GM12878 (cell line): ENCODE data around the gene CACNA1B. TPM values are rescaled to one million over a fixed set of nuclear protein-coding genes. Genes with fewer than 3 reads are reported as not detected.

Experiments used
- ATAC-seq: fragments of 200-7000 bp; cut with Tn5 transposase; 3 replicates; pipeline ENCODE4 v1.9.1; 2020; ENCODE audit warnings: mild to moderate bottlenecking, moderate library complexity
- BruUV-seq: library from RNA; stranded (reverse); fragments of 400-500 nt; replicated peaks from 2 replicates; lab custom pipeline; 2021; lab: Mats Ljungman, UMichigan
- CTCF ChIA-PET: fragments of 300-600 bp; sonication (Branson Sonifier 250); formaldehyde crosslinking; extraction: SDS; loops from one replicate; lab custom pipeline; 2021; ENCODE audit warnings: inconsistent platforms; lab: Yijun Ruan, JAX
- POLR2A ChIA-PET: fragments of 350-600 bp; formaldehyde crosslinking; extraction: SDS; loops from one replicate; lab custom pipeline; 2021; ENCODE audit warnings: inconsistent platforms; lab: Charles Lee
- RAD21 ChIA-PET: fragments of 300-600 bp; sonication (Branson Sonifier 250); formaldehyde crosslinking; loops from one replicate; lab custom pipeline; 2023; ENCODE audit warnings: antibody characterized with exemption; ENCODE audit not compliant: unreplicated experiment; lab: Charles Lee
- SMC1A ChIA-PET: fragments of 300-600 bp; sonication (Branson Sonifier 250); formaldehyde crosslinking; loops from one replicate; lab custom pipeline; 2023; ENCODE audit not compliant: unreplicated experiment, uncharacterized antibody; lab: Charles Lee
- DNase-seq: peaks from one replicate; pipeline ENCODE4 v3.0.0-alpha.2; 2011; ENCODE audit warnings: low read depth, low spot score
- FAIRE-seq: peaks from 3 replicates; lab custom pipeline; 2011; peaks lifted over from hg19 to GRCh38; lab: Jason Lieb, UNC
- H2AFZ ChIP-seq: 2 replicates; pipeline ENCODE4 v1.6.0; 2011; ENCODE audit warnings: low read depth, low read length, control low read depth; ENCODE audit not compliant: control insufficient read depth
- H3K27ac ChIP-seq: 2 replicates; pipeline ENCODE4 v1.5.1; 2011; ENCODE audit warnings: control low read depth; ENCODE audit not compliant: control insufficient read depth, insufficient read depth
- H3K27me3 ChIP-seq, 2 experiments: replicated peaks in 1 of 2; 2 replicates each; pipeline versions ENCODE4 v1.6.0 to v1.6.1; 2011; ENCODE audit warnings: low read length in 1 of 2; ENCODE audit not compliant: control insufficient read depth in 2 of 2, insufficient read depth in 2 of 2
- H3K36me3 ChIP-seq, 2 experiments: 2 replicates each; pipeline ENCODE4 v1.5.1; 2011; ENCODE audit warnings: low read length in 1 of 2; ENCODE audit not compliant: control insufficient read depth in 2 of 2, insufficient read depth in 2 of 2
- H3K4me1 ChIP-seq: 2 replicates; pipeline ENCODE4 v1.6.1; 2011; ENCODE audit warnings: mild to moderate bottlenecking, low read length, moderate library complexity, mixed read lengths; ENCODE audit not compliant: control insufficient read depth, insufficient read depth
- H3K4me2 ChIP-seq: 2 replicates; pipeline ENCODE4 v1.6.0; 2011; ENCODE audit warnings: control low read depth; ENCODE audit not compliant: control insufficient read depth, insufficient read depth
- H3K4me3 ChIP-seq: fragments of 200-600 bp; sonication (generic); 2 replicates; pipeline ENCODE4 v1.5.1; 2016
- H3K79me2 ChIP-seq: 2 replicates; pipeline ENCODE4 v1.6.0; 2011; ENCODE audit warnings: low read length; ENCODE audit not compliant: control insufficient read depth, insufficient read depth
- H3K9ac ChIP-seq: 2 replicates; pipeline ENCODE4 v1.8.0; 2011; ENCODE audit warnings: low read length, control low read depth, mixed read lengths; ENCODE audit not compliant: control insufficient read depth, insufficient read depth
- H3K9me3 ChIP-seq: replicated peaks from 3 replicates; pipeline ENCODE4 v1.5.1; 2011; ENCODE audit warnings: mild to moderate bottlenecking, low read length; ENCODE audit not compliant: control insufficient read depth, insufficient read depth
- H4K20me1 ChIP-seq: 2 replicates; pipeline ENCODE4 v1.6.0; 2011; ENCODE audit not compliant: control insufficient read depth, insufficient read depth
- BCL3 ChIP-seq: IDR thresholded peaks from 2 replicates; pipeline ENCODE4 v1.6.1; 2011; ENCODE audit warnings: borderline replicate concordance, low read depth, mild to moderate bottlenecking, moderate library complexity, low read length; ENCODE audit not compliant: insufficient read depth, poor library complexity, severe bottlenecking
- BRCA1 ChIP-seq: IDR thresholded peaks from 2 replicates; pipeline ENCODE4 v1.6.1; 2011; ENCODE audit warnings: low read depth, low read length, improper control_type of control experiment
- CBX5 ChIP-seq: sonication (generic); IDR thresholded peaks from 2 replicates; pipeline ENCODE4 v1.6.1; 2016; ENCODE audit warnings: low read depth, moderate library complexity, mild to moderate bottlenecking, inconsistent platforms
- ETV6 ChIP-seq, 2 experiments: fragments of 450-650 bp in 1 of 2; IDR thresholded peaks in 1 of 2; conservative IDR thresholded peaks in 1 of 2; 2 replicates each; pipeline ENCODE4 v1.6.1; 2014; ENCODE audit warnings: antibody characterized with exemption in 1 of 2, borderline replicate concordance in 1 of 2, low read depth in 1 of 2, mild to moderate bottlenecking in 1 of 2, moderate library complexity in 1 of 2
- FOXK2 ChIP-seq: fragments of 450-650 bp; IDR thresholded peaks from 2 replicates; pipeline ENCODE4 v1.6.1; 2017; ENCODE audit warnings: mild to moderate bottlenecking, moderate library complexity
- HDAC2 ChIP-seq: fragments of 200-600 bp; sonication (generic); IDR thresholded peaks from 2 replicates; pipeline ENCODE4 v1.6.1; 2017
- HDAC6 ChIP-seq: fragments of 200-600 bp; sonication (generic); IDR thresholded peaks from one replicate; pipeline ENCODE4 v1.8.0; 2017; ENCODE audit warnings: antibody characterized with exemption; ENCODE audit not compliant: unreplicated experiment
- MAX ChIP-seq: IDR thresholded peaks from 2 replicates; pipeline ENCODE4 v1.6.1; 2012; ENCODE audit warnings: low read depth, low read length, improper control_type of control experiment
- MEF2B ChIP-seq: fragments of 450-650 bp; IDR thresholded peaks from 2 replicates; pipeline ENCODE4 v1.6.1; 2018; ENCODE audit warnings: mild to moderate bottlenecking, moderate library complexity; ENCODE audit not compliant: partially characterized antibody, poor library complexity, severe bottlenecking
- NR2F1 ChIP-seq: fragments of 450-650 bp; conservative IDR thresholded peaks from 2 replicates; pipeline ENCODE4 v1.6.1; 2017; ENCODE audit warnings: mild to moderate bottlenecking
- SMAD1 ChIP-seq: fragments of 450-650 bp; IDR thresholded peaks from 2 replicates; pipeline ENCODE4 v1.6.1; 2018; ENCODE audit warnings: mild to moderate bottlenecking, low read depth; ENCODE audit not compliant: partially characterized antibody
- STAT3 ChIP-seq: IDR thresholded peaks from 2 replicates; pipeline ENCODE4 v1.6.1; 2011; ENCODE audit warnings: low read depth, low read length, improper control_type of control experiment
- ZNF207 ChIP-seq: fragments of 450-650 bp; IDR thresholded peaks from 2 replicates; pipeline ENCODE4 v1.6.1; 2014; ENCODE audit warnings: antibody characterized with exemption, mild to moderate bottlenecking, borderline replicate concordance
- ZNF622 ChIP-seq: fragments of 450-650 bp; IDR thresholded peaks from 2 replicates; pipeline ENCODE4 v1.6.1; 2017; ENCODE audit warnings: mild to moderate bottlenecking, inconsistent platforms
- WGBS: methylation state at CpG from one replicate; pipeline ENCODE4 v1.1.6; 2016; ENCODE audit warnings: low lambda C conversion rate; ENCODE audit not compliant: insufficient replicate concordance, insufficient coverage; ENCODE audit errors: missing lambda C conversion rate; 5-methylcytosine and 5-hydroxymethylcytosine counted together
- in situ Hi-C: fragments of 300-500 bp; cut with MboI; formaldehyde crosslinking; loops from 9 replicates; pipeline ENCODE4 v1.14.3; 2018; ENCODE audit warnings: mixed read lengths
- intact Hi-C: fragments of 100-400 bp; cut with micrococcal nuclease; formaldehyde crosslinking; loops from one replicate; pipeline ENCODE4 v1.14.2; 2022; ENCODE audit not compliant: unreplicated experiment
- polyA plus RNA-seq, 11 experiments: library from polyadenylated mRNA; depleted of rRNA in 4 of 11; unstranded in 6 of 11; stranded (reverse) in 5 of 11; fragments of >200 nt; fragmentation: Nextera tagmentation in 4 of 11; fragmentation: Illumina TruSeq in 1 of 11; extraction: Ambion mirVana in 4 of 11; extraction: Trizol in 1 of 11; gene quantifications; 1 replicate in 1 of 11; 2 replicates in 10 of 11; pipeline versions ENCODE4 v1.2.1 to v1.2.3, GENCODE V29; 2011 to 2016; ENCODE audit warnings: inconsistent platforms in 2 of 11, missing spikeins in 2 of 11, low read depth in 1 of 11
- total RNA-seq, 4 experiments: library from RNA; depleted of rRNA in 3 of 4; stranded (reverse); fragments of >200 nt in 3 of 4; fragmentation: Illumina TruSeq in 1 of 4; extraction: Trizol in 1 of 4; gene quantifications; 2 replicates each; pipeline versions ENCODE4 v1.2.1 to v1.2.3, GENCODE V29; 2013 to 2021
- TF ChIP-seq, protein P1 (sequence below): fragments of 450-650 bp; IDR thresholded peaks from 2 replicates; pipeline ENCODE4 v1.6.1; 2017; ENCODE audit warnings: mild to moderate bottlenecking
- TF ChIP-seq, protein P2 (sequence below): fragments of 450-650 bp; conservative IDR thresholded peaks from 2 replicates; pipeline ENCODE4 v1.6.1; 2017; ENCODE audit warnings: mild to moderate bottlenecking, moderate library complexity
- TF ChIP-seq, protein P3 (sequence below): IDR thresholded peaks from 2 replicates; pipeline ENCODE4 v1.6.1; 2011; ENCODE audit warnings: low read depth, low read length, improper control_type of control experiment, borderline replicate concordance

The CACNA1B gene
- total and polyA plus RNA-seq, 10 of the 15 experiments (the other 5 are each of a cell fraction or from before 2014, with no cell fraction given): 0.01 to 0.03 (median 0.01) TPM; not detected in 7

GRCh38 chr9:137951597-137952490, 74.3 kb downstream of the CACNA1B start:
- ChIA-PET POLR2A (no interaction called here), SMC1A (no interaction called here), CTCF (no interaction called here), RAD21 (no interaction called here)
- H3K4me2 ChIP-seq: no peak overlapping the region
- no peak overlapping the region for H2AFZ ChIP-seq
- H3K9ac ChIP-seq: no peak overlapping the region
- no peaks in the 10 kb centered on the region for H3K79me2 ChIP-seq
- H3K36me3 ChIP-seq: no peaks in the 10 kb centered on the region
- in situ Hi-C loops: no loop called here
- ATAC-seq (no peak), DNase-seq (no peak), FAIRE-seq (no peak)
- WGBS: 47% methylated on average over 11 of the region's 12 CpGs
- BruUV-seq: no TSS peak
- H3K27me3 ChIP-seq: no peaks in the 10 kb centered on the region; a peak in 2 of 4 replicates
- intact Hi-C loops: no loop called here
- H3K9me3 ChIP-seq: no peaks in the 10 kb centered on the region; the same call in 2 of the 3 replicates
- no peaks in the 10 kb centered on the region for H4K20me1 ChIP-seq
- no peak overlapping the region for H3K4me3 ChIP-seq
- H3K27ac ChIP-seq: no peak overlapping the region
- H3K4me1 ChIP-seq: no peaks in the 10 kb centered on the region
- no peak for TF ChIP-seq HDAC6
- TF ChIP-seq MEF2B: no peak
- TF ChIP-seq CBX5: no peak
- no peak for TF ChIP-seq NR2F1
- no peak for TF ChIP-seq ZNF622
- no peak for TF ChIP-seq STAT3
- TF ChIP-seq, protein P1, sequence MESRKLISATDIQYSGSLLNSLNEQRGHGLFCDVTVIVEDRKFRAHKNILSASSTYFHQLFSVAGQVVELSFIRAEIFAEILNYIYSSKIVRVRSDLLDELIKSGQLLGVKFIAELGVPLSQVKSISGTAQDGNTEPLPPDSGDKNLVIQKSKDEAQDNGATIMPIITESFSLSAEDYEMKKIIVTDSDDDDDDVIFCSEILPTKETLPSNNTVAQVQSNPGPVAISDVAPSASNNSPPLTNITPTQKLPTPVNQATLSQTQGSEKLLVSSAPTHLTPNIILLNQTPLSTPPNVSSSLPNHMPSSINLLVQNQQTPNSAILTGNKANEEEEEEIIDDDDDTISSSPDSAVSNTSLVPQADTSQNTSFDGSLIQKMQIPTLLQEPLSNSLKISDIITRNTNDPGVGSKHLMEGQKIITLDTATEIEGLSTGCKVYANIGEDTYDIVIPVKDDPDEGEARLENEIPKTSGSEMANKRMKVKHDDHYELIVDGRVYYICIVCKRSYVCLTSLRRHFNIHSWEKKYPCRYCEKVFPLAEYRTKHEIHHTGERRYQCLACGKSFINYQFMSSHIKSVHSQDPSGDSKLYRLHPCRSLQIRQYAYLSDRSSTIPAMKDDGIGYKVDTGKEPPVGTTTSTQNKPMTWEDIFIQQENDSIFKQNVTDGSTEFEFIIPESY: no peak
- TF ChIP-seq BCL3: no peak
- no peak for TF ChIP-seq MAX
- TF ChIP-seq BRCA1: no peak
- TF ChIP-seq, protein P2, sequence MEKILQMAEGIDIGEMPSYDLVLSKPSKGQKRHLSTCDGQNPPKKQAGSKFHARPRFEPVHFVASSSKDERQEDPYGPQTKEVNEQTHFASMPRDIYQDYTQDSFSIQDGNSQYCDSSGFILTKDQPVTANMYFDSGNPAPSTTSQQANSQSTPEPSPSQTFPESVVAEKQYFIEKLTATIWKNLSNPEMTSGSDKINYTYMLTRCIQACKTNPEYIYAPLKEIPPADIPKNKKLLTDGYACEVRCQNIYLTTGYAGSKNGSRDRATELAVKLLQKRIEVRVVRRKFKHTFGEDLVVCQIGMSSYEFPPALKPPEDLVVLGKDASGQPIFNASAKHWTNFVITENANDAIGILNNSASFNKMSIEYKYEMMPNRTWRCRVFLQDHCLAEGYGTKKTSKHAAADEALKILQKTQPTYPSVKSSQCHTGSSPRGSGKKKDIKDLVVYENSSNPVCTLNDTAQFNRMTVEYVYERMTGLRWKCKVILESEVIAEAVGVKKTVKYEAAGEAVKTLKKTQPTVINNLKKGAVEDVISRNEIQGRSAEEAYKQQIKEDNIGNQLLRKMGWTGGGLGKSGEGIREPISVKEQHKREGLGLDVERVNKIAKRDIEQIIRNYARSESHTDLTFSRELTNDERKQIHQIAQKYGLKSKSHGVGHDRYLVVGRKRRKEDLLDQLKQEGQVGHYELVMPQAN: no peak
- TF ChIP-seq, protein P3, sequence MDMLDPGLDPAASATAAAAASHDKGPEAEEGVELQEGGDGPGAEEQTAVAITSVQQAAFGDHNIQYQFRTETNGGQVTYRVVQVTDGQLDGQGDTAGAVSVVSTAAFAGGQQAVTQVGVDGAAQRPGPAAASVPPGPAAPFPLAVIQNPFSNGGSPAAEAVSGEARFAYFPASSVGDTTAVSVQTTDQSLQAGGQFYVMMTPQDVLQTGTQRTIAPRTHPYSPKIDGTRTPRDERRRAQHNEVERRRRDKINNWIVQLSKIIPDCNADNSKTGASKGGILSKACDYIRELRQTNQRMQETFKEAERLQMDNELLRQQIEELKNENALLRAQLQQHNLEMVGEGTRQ: no peak
- no peak for TF ChIP-seq ZNF207
- no peak for TF ChIP-seq ETV6 (conservative IDR thresholded peaks at IDR 0.05 in 1 of 2, IDR thresholded peaks at IDR 0.05 in 1 of 2; ENCODE audit: borderline replicate concordance in 1 of 2, low read depth in 1 of 2)
- TF ChIP-seq FOXK2: no peak
- TF ChIP-seq SMAD1: no peak
- no peak for TF ChIP-seq HDAC2
